ENCODE data around the gene SPATA6L. TPM values are rescaled to one million over a fixed set of nuclear protein-coding genes. Genes with fewer than 3 reads are reported as not detected.

Gene SPATA6L
- total and polyA plus RNA-seq, 10 of the 15 experiments (the other 5 are each of a cell fraction or from before 2014, with no cell fraction given): 0.37 to 1.6 (median 0.91) TPM

- Histone ChIP-seq H3K4me1 (ENCODE audit: control insufficient read depth, insufficient read depth, low read length) (peaks cover 14% of the 10 kb centered on the region), H4K20me1 (ENCODE audit: control insufficient read depth, insufficient read depth) (no peaks in the 10 kb centered on the region), H3K9me3 (replicated peaks; ENCODE audit: control insufficient read depth, insufficient read depth, low read length) (no peaks in the 10 kb centered on the region), H3K9ac (ENCODE audit: control insufficient read depth, insufficient read depth, low read length) (no peak overlapping the region), H3K4me3 (no peak overlapping the region), H3K27ac (ENCODE audit: control insufficient read depth, insufficient read depth) (no peak overlapping the region), H2AFZ (ENCODE audit: control insufficient read depth, low read depth, low read length) (no peak overlapping the region), H3K4me2 (ENCODE audit: control insufficient read depth, insufficient read depth) (no peak overlapping the region), H3K79me2 (ENCODE audit: control insufficient read depth, insufficient read depth, low read length) (no peaks in the 10 kb centered on the region), H3K27me3 (replicated peaks in 1 of 2; ENCODE audit: control insufficient read depth in 2 of 2, insufficient read depth in 2 of 2, low read length in 1 of 2) (no peaks in the 10 kb centered on the region), H3K36me3 (ENCODE audit: control insufficient read depth in 2 of 2, insufficient read depth in 2 of 2, low read length in 1 of 2) (peaks cover 2 to 16% of the 10 kb centered on the region in 2 experiments)
- intact Hi-C loops (cut with micrococcal nuclease; ENCODE audit: unreplicated experiment) (no loop called here), in situ Hi-C loops (cut with MboI) (no loop called here)
- TF ChIP-seq NR2C1 (IDR thresholded peaks at IDR 0.05): no peak
- no peak for TF ChIP-seq TARDBP (IDR thresholded peaks at IDR 0.05; ENCODE audit: borderline replicate concordance)
- TF ChIP-seq HDAC6 (IDR thresholded peaks at IDR 0.05; ENCODE audit: unreplicated experiment): no peak
- no peak for TF ChIP-seq SREBF1 (IDR thresholded peaks at IDR 0.05; ENCODE audit: low read length)
- no peak for TF ChIP-seq BCL3 (IDR thresholded peaks at IDR 0.05; ENCODE audit: borderline replicate concordance, insufficient read depth, low read depth, low read length, poor library complexity, severe bottlenecking)
- no peak for TF ChIP-seq FOXM1 (IDR thresholded peaks at IDR 0.05; ENCODE audit: low read depth, low read length)
- TF ChIP-seq ETV6 (conservative IDR thresholded peaks at IDR 0.05 in 1 of 2, IDR thresholded peaks at IDR 0.05 in 1 of 2; ENCODE audit: borderline replicate concordance in 1 of 2, low read depth in 1 of 2): no peak
- no peak for TF ChIP-seq FOXK2 (IDR thresholded peaks at IDR 0.05)
- CTCF ChIA-PET: interaction anchor here (1.2 kb wide), 1 partner anchor 347 kb away, joined by 3 read pairs; no protein-coding TSS in a partner anchor
- ATAC-seq: no peak
- no peak for DNase-seq (ENCODE audit: low read depth, low spot score)
- POLR2A ChIA-PET: no interaction called here
- FAIRE-seq: no peak
- SMC1A ChIA-PET (ENCODE audit: uncharacterized antibody, unreplicated experiment): interaction anchor here (1.1 kb wide), 1 partner anchor 20 kb away, joined by 3 read pairs; no protein-coding TSS in a partner anchor
- RAD21 ChIA-PET (ENCODE audit: unreplicated experiment): no interaction called here
- 93% methylated on average over 8 of the region's 8 CpGs for WGBS (ENCODE audit: insufficient coverage, insufficient replicate concordance, low lambda C conversion rate, missing lambda C conversion rate)
- no TSS peak for BruUV-seq (replicated peaks)
These were observed 90.3 kb downstream of the SPATA6L start for GRCh38 chr9:4575997-4576396.

Measured in GM12878 (cell line).